Type B pancreatic cell (in vitro differentiated cells): ENCODE results near the gene PIK3R6. TPM values are rescaled to one million over a fixed set of nuclear protein-coding genes. Genes with fewer than 3 reads are reported as not detected.
A peak's percentile ranks its signal among the peaks of the same experiment; 100 is the strongest.

Experiments
- DNase-seq: peaks from one replicate; pipeline ENCODE4 v3.0.0; 2021; ENCODE audit warnings: mixed read lengths; ENCODE audit not compliant: unreplicated experiment; ENCODE audit errors: extremely low spot score
- H3K27ac Mint-ChIP-seq: 2 replicates; pipeline ENCODE4 v1.8.0; 2021; ENCODE audit warnings: mild to moderate bottlenecking, mixed read lengths
- H3K27me3 Mint-ChIP-seq: 2 replicates; pipeline ENCODE4 v1.8.0; 2021; ENCODE audit warnings: mixed read lengths
- H3K36me3 Mint-ChIP-seq: 2 replicates; pipeline ENCODE4 v1.8.0; 2021; ENCODE audit warnings: mixed read lengths
- H3K4me1 Mint-ChIP-seq: one replicate; pipeline ENCODE4 v1.8.0; 2021; ENCODE audit warnings: mixed read lengths; ENCODE audit not compliant: unreplicated experiment
- H3K4me3 Mint-ChIP-seq: 2 replicates; pipeline ENCODE4 v1.8.0; 2021; ENCODE audit warnings: mild to moderate bottlenecking, mixed read lengths
- H3K9me3 Mint-ChIP-seq: 2 replicates; pipeline ENCODE4 v1.8.0; 2021; ENCODE audit warnings: mixed read lengths
- total RNA-seq: library from RNA; stranded (reverse); gene quantifications from 2 replicates; pipeline ENCODE4 v1.2.1, GENCODE V29; 2021; ENCODE audit warnings: low replicate concordance
- TF ChIP-seq, protein P1 (sequence below): fragments of 200-600 bp; sonication (generic); conservative IDR thresholded peaks from 2 replicates; pipeline ENCODE4 v1.5.0; 2021; ENCODE audit warnings: antibody characterized with exemption, mild to moderate bottlenecking

The PIK3R6 gene
- total RNA-seq, 1 donor from 2014 or later = not detected

DNA sequence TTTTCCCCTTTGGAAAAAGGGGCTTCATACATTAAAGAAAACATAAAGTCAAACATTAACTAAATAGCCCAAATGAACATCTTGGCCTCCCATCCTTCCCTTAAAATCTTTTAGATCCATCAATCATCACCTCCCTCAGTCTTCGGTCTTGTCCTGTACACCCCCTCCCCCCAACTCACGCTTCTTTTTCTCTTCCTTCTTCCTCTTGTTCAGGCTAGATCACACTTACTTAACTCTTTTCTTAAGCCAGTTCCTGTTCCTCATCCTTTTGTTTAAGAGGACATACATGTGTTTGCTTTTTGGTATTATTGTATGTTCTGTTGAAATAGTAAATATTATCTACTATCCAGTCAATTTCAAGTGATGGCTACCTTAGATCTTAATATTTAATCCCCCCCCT is 73.8 kb downstream of the PIK3R6 start:
- Mint-ChIP-seq H3K9me3 (no peaks in the 10 kb centered on the region), H3K36me3 (no peaks in the 10 kb centered on the region), H3K4me3 (no peak overlapping the region), H3K27me3 (peaks cover 29% of the 10 kb centered on the region), H3K4me1 (peaks cover 11% of the 10 kb centered on the region), H3K27ac (no peak overlapping the region)
- no peak for DNase-seq
- TF ChIP-seq, protein P1, sequence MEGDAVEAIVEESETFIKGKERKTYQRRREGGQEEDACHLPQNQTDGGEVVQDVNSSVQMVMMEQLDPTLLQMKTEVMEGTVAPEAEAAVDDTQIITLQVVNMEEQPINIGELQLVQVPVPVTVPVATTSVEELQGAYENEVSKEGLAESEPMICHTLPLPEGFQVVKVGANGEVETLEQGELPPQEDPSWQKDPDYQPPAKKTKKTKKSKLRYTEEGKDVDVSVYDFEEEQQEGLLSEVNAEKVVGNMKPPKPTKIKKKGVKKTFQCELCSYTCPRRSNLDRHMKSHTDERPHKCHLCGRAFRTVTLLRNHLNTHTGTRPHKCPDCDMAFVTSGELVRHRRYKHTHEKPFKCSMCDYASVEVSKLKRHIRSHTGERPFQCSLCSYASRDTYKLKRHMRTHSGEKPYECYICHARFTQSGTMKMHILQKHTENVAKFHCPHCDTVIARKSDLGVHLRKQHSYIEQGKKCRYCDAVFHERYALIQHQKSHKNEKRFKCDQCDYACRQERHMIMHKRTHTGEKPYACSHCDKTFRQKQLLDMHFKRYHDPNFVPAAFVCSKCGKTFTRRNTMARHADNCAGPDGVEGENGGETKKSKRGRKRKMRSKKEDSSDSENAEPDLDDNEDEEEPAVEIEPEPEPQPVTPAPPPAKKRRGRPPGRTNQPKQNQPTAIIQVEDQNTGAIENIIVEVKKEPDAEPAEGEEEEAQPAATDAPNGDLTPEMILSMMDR = no peak

DNA sequence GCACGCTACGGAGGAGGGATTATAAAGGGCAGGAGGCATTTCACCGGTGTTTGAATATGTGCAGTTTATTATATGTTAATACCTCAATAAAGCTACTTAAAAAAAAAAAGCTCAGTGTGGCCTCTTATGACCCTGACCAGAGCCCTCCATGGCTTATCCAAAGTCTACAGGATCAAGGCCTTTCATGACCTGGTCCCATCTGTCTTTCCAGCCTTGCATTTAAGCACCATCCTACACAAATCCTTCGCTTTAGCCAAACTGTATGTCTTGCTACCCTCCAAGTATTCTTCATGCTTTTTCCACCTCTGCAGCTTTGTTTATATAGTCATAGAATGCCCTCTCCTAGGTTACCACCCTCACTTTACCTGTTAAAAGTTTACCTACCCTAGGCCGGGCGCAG is 74.8 kb downstream of the PIK3R6 start:
- Mint-ChIP-seq H3K4me3 (no peak overlapping the region), H3K4me1 (peaks cover 11% of the 10 kb centered on the region), H3K27me3 (peaks cover 19% of the 10 kb centered on the region), H3K27ac (no peak overlapping the region), H3K9me3 (no peaks in the 10 kb centered on the region), H3K36me3 (no peaks in the 10 kb centered on the region)
- TF ChIP-seq, protein P1 = no peak
- no peak for DNase-seq

DNA sequence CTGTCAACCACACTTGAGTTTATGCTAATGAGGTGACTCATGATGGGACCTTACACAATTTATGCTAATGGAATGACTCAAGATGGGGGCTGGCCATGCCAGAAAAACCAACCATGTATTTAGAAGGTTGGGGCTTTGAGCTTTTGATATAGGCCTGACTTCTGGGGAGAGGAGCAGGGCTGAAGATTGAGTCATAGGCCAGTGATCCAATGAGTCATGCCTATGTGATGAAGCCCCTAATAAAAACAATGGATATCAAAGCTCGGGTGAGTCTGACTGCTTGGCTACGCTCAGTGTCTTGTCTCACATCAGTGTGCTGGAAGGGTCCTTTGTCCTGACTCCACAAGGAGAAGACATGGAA is 75.6 kb downstream of the PIK3R6 start:
- TF ChIP-seq, protein P1 = no peak
- DNase-seq = no peak
- no peaks in the 10 kb centered on the region for H3K9me3 Mint-ChIP-seq
- H3K36me3 Mint-ChIP-seq = no peaks in the 10 kb centered on the region
- H3K27ac Mint-ChIP-seq = no peak overlapping the region
- no peak overlapping the region for H3K4me3 Mint-ChIP-seq
- peaks cover 11% of the 10 kb centered on the region for H3K4me1 Mint-ChIP-seq
- peaks cover 12% of the 10 kb centered on the region for H3K27me3 Mint-ChIP-seq

- Mint-ChIP-seq H3K9me3 (no peaks in the 10 kb centered on the region), H3K27me3 (peaks cover 8% of the 10 kb centered on the region), H3K4me3 (no peak overlapping the region), H3K36me3 (no peaks in the 10 kb centered on the region), H3K4me1 (peaks cover 11% of the 10 kb centered on the region), H3K27ac (no peak overlapping the region)
- TF ChIP-seq, protein P1 = peak; percentile 65
- DNase-seq = no peak
Observed at GRCh38 chr17:8791248-8791909, 76.1 kb downstream of the PIK3R6 start.

- peaks cover 8% of the 10 kb centered on the region for H3K27me3 Mint-ChIP-seq
- H3K4me3 Mint-ChIP-seq = no peak overlapping the region
- H3K27ac Mint-ChIP-seq = no peak overlapping the region
- DNase-seq = no peak
- no peaks in the 10 kb centered on the region for H3K36me3 Mint-ChIP-seq
- peaks cover 11% of the 10 kb centered on the region for H3K4me1 Mint-ChIP-seq
- TF ChIP-seq, protein P1 = no peak
- H3K9me3 Mint-ChIP-seq = no peaks in the 10 kb centered on the region
Observed at GRCh38 chr17:8789743-8790142, 77.7 kb downstream of the PIK3R6 start.
